ENCODE results near the gene MROH7. TPM values are rescaled to one million over a fixed set of nuclear protein-coding genes. Genes with fewer than 3 reads are reported as not detected.

Gene MROH7
- polyA plus RNA-seq, 1 donor from 2014 or later, result not detected

DNA sequence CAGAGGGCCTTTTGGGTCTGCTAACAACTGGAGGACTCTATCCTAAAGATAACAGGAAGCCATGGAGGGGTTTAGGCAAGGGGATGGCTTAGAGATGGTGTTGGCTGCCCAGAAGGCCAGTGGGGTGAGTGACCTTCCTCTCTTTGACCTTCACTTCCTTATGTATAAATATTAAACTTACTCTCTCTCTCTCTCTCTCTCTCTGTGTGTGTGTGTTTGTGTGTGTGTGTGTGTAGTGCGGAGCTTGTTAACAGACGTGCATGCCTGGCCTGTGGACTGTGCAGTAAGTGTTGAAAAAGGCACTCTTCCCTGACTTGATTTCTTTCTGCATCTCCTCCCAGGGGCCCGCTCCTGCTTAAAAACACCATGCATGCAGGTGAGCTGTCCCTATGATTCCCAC, 10.0 kb downstream of the MROH7 start:
- H3K9me2 ChIP-seq (ENCODE audit: insufficient read depth, low read length), result no peaks in the 10 kb centered on the region
- no peak overlapping the region for H2AFZ ChIP-seq (ENCODE audit: low read depth, low read length)
- H3K27me3 ChIP-seq (ENCODE audit: insufficient read depth, low read depth, low read length), result no peaks in the 10 kb centered on the region
- H3K27ac ChIP-seq (ENCODE audit: low read length), result no peak overlapping the region
- no peaks in the 10 kb centered on the region for H3K79me2 ChIP-seq (replicated peaks; ENCODE audit: insufficient read depth, low read length)
- H3F3A ChIP-seq (ENCODE audit: insufficient read depth, low read length, poor library complexity, severe bottlenecking), result no peaks in the 10 kb centered on the region
- no peak overlapping the region for H3K9ac ChIP-seq (ENCODE audit: low read length)
- H3K4me3 ChIP-seq (ENCODE audit: low read length), result no peak overlapping the region
- no peaks in the 10 kb centered on the region for H3K9me3 ChIP-seq (ENCODE audit: low read length)
- H3K4me2 ChIP-seq (ENCODE audit: low read length), result no peak overlapping the region
- H4K20me1 ChIP-seq (ENCODE audit: insufficient read depth), result no peaks in the 10 kb centered on the region
- H3K36me3 ChIP-seq (ENCODE audit: insufficient read depth, low read length), result no peaks in the 10 kb centered on the region
- TF ChIP-seq SMC3 (conservative IDR thresholded peaks at IDR 0.05; ENCODE audit: poor library complexity) (no peak), EP300 (conservative IDR thresholded peaks at IDR 0.05; ENCODE audit: poor library complexity, severe bottlenecking) (no peak), RAD21 (conservative IDR thresholded peaks at IDR 0.05) (no peak), TAF1 (IDR thresholded peaks at IDR 0.05; ENCODE audit: low read depth) (no peak), CTCF (IDR thresholded peaks at IDR 0.05; ENCODE audit: poor library complexity, severe bottlenecking) (no peak), MXI1 (conservative IDR thresholded peaks at IDR 0.05; ENCODE audit: poor library complexity, severe bottlenecking) (no peak), POLR2AphosphoS5 (IDR thresholded peaks at IDR 0.05) (no peak), EZH2 (IDR thresholded peaks at IDR 0.05; ENCODE audit: borderline replicate concordance, insufficient read depth, low read length, poor library complexity, severe bottlenecking) (no peak)
- TF ChIP-seq, protein P1, sequence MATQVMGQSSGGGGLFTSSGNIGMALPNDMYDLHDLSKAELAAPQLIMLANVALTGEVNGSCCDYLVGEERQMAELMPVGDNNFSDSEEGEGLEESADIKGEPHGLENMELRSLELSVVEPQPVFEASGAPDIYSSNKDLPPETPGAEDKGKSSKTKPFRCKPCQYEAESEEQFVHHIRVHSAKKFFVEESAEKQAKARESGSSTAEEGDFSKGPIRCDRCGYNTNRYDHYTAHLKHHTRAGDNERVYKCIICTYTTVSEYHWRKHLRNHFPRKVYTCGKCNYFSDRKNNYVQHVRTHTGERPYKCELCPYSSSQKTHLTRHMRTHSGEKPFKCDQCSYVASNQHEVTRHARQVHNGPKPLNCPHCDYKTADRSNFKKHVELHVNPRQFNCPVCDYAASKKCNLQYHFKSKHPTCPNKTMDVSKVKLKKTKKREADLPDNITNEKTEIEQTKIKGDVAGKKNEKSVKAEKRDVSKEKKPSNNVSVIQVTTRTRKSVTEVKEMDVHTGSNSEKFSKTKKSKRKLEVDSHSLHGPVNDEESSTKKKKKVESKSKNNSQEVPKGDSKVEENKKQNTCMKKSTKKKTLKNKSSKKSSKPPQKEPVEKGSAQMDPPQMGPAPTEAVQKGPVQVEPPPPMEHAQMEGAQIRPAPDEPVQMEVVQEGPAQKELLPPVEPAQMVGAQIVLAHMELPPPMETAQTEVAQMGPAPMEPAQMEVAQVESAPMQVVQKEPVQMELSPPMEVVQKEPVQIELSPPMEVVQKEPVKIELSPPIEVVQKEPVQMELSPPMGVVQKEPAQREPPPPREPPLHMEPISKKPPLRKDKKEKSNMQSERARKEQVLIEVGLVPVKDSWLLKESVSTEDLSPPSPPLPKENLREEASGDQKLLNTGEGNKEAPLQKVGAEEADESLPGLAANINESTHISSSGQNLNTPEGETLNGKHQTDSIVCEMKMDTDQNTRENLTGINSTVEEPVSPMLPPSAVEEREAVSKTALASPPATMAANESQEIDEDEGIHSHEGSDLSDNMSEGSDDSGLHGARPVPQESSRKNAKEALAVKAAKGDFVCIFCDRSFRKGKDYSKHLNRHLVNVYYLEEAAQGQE (IDR thresholded peaks at IDR 0.05; ENCODE audit: borderline replicate concordance), result no peak

- no peaks in the 10 kb centered on the region for H3K36me3 ChIP-seq (ENCODE audit: insufficient read depth, low read length)
- no peaks in the 10 kb centered on the region for H4K20me1 ChIP-seq (ENCODE audit: insufficient read depth)
- no peak overlapping the region for H3K27ac ChIP-seq (ENCODE audit: low read length)
- no peak overlapping the region for H3K4me2 ChIP-seq (ENCODE audit: low read length)
- no peaks in the 10 kb centered on the region for H3F3A ChIP-seq (ENCODE audit: insufficient read depth, low read length, poor library complexity, severe bottlenecking)
- no peaks in the 10 kb centered on the region for H3K27me3 ChIP-seq (ENCODE audit: insufficient read depth, low read depth, low read length)
- TF ChIP-seq CTCF (IDR thresholded peaks at IDR 0.05; ENCODE audit: poor library complexity, severe bottlenecking) (no peak), POLR2AphosphoS5 (IDR thresholded peaks at IDR 0.05) (no peak), EP300 (conservative IDR thresholded peaks at IDR 0.05; ENCODE audit: poor library complexity, severe bottlenecking) (no peak), MXI1 (conservative IDR thresholded peaks at IDR 0.05; ENCODE audit: poor library complexity, severe bottlenecking) (no peak), EZH2 (IDR thresholded peaks at IDR 0.05; ENCODE audit: borderline replicate concordance, insufficient read depth, low read length, poor library complexity, severe bottlenecking) (no peak), RAD21 (conservative IDR thresholded peaks at IDR 0.05) (no peak), SMC3 (conservative IDR thresholded peaks at IDR 0.05; ENCODE audit: poor library complexity) (no peak), TAF1 (IDR thresholded peaks at IDR 0.05; ENCODE audit: low read depth) (no peak)
- TF ChIP-seq, protein P1 (IDR thresholded peaks at IDR 0.05; ENCODE audit: borderline replicate concordance), result no peak
- no peaks in the 10 kb centered on the region for H3K79me2 ChIP-seq (replicated peaks; ENCODE audit: insufficient read depth, low read length)
- no peak overlapping the region for H3K4me3 ChIP-seq (ENCODE audit: low read length)
- no peak overlapping the region for H2AFZ ChIP-seq (ENCODE audit: low read depth, low read length)
- H3K9me2 ChIP-seq (ENCODE audit: insufficient read depth, low read length), result no peaks in the 10 kb centered on the region
- H3K9me3 ChIP-seq (ENCODE audit: low read length), result no peaks in the 10 kb centered on the region
- no peak overlapping the region for H3K9ac ChIP-seq (ENCODE audit: low read length)
Observed at GRCh38 chr1:54652168-54652567, 10.6 kb downstream of the MROH7 start.

Measured in neural cell (in vitro differentiated cells).